Measurements from ENCODE around the gene TPGS2.

The TPGS2 gene

GRCh38 chr18:36744261-36744876 lies 84.4 kb downstream of the TPGS2 start (continued):
- no peak for TF ChIP-seq PATZ1 (CRISPR knock-in tag; IDR thresholded peaks at IDR 0.05; ENCODE audit: borderline replicate concordance)

Data from SK-N-SH treated with all-trans-retinoic acid at 6 μM for 48 hours (cell line).